Measurements from ENCODE around the gene TRAM2. TPM values are rescaled to one million over a fixed set of nuclear protein-coding genes. Genes with fewer than 3 reads are reported as not detected.

TRAM2 gene
- total and polyA plus RNA-seq, 2 donors (not counting 3 experiments of a cell fraction or from before 2014, with no cell fraction given) = 85.7 to 98.6 TPM

- Histone ChIP-seq H3K79me2 (ENCODE audit: control insufficient read depth, insufficient read depth, low read length) (peaks cover 43% of the 10 kb centered on the region), H3K27ac (ENCODE audit: insufficient read depth, low read depth, low read length) (peak overlapping the region; percentile 75), H3K4me2 (ENCODE audit: insufficient read depth, low read length) (peak overlapping the region; percentile 36), H3K4me1 (ENCODE audit: control insufficient read depth, extremely low read depth, insufficient read depth, low read length) (peaks cover 69% of the 10 kb centered on the region), H3K9me1 (replicated peaks; ENCODE audit: control insufficient read depth, extremely low read depth, insufficient read depth, low read length) (no peaks in the 10 kb centered on the region), H3K9me3 (replicated peaks; ENCODE audit: control insufficient read depth, insufficient read depth, low read length) (no peaks in the 10 kb centered on the region), H4K20me1 (replicated peaks; ENCODE audit: control insufficient read depth, extremely low read depth, insufficient read depth, low read length) (no peaks in the 10 kb centered on the region), H3K9ac (replicated peaks; ENCODE audit: extremely low read depth, insufficient read depth, low read length) (peak overlapping the region; percentile 40), H2AFZ (ENCODE audit: low read depth, low read length) (no peak overlapping the region), H3K27me3 (ENCODE audit: control insufficient read depth in 2 of 2, insufficient read depth in 2 of 2, low read length in 2 of 2) (no peaks in the 10 kb centered on the region), H3K4me3 (replicated peaks in 1 of 3; ENCODE audit: insufficient read depth in 1 of 3, low read depth in 1 of 3, low read length in 3 of 3) (no peak overlapping the region), H3K36me3 (ENCODE audit: control insufficient read depth in 2 of 2, extremely low read depth in 1 of 2, insufficient read depth in 2 of 2, low read length in 2 of 2) (no peaks in the 10 kb centered on the region)
- intact Hi-C loops (cut with micrococcal nuclease) (loop anchor here (1.0 kb wide), 9 partner anchors 10 to 106 kb away; partner anchors contain the start of gene EFHC1), dilution Hi-C loops (cut with MboI; ENCODE audit: extremely low pct_ligation_motif_present, low sequenced_read_pairs) (no loop called here)
- no peak for FAIRE-seq
- POLR2A ChIA-PET = interaction anchor here (1.4 to 2.3 kb wide), 3 partner anchors 10 to 46 kb away, joined by 4 to 7 read pairs (median 6); no protein-coding TSS in a partner anchor
- DNase-seq (ENCODE audit: low read depth, low spot score) = peak; percentile 87
- BruUV-seq (replicated peaks) = no TSS peak
- TF ChIP-seq CTCF (IDR thresholded peaks at IDR 0.05; ENCODE audit: extremely low read depth in 1 of 2, insufficient read depth in 1 of 2, low read depth in 1 of 2, low read length in 2 of 2) (no peak), FOS (IDR thresholded peaks at IDR 0.05; ENCODE audit: borderline replicate concordance, insufficient read depth, low read length) (peak; percentile 32), POLR2AphosphoS5 (IDR thresholded peaks at IDR 0.05; ENCODE audit: insufficient read depth, low read depth, low read length) (peak; percentile 93)
- CTCF ChIA-PET = interaction anchor here (0.6 to 3.4 kb wide), 19 partner anchors 9 to 140 kb away, joined by 3 to 27 read pairs (median 4); partner anchors contain the start of gene TRAM2
These were observed 54.7 kb downstream of the TRAM2 start for GRCh38 chr6:52522151-52522626.

GRCh38 chr6:52519618-52520017 lies 57.2 kb downstream of the TRAM2 start:
- intact Hi-C loops (cut with micrococcal nuclease) (loop anchor here (10.0 kb wide), 1 partner anchor 475 kb away; the partner anchor contains the start of gene GSTA4), dilution Hi-C loops (cut with MboI; ENCODE audit: extremely low pct_ligation_motif_present, low sequenced_read_pairs) (no loop called here)
- FAIRE-seq (no peak), DNase-seq (ENCODE audit: low read depth, low spot score) (peak; percentile 29)
- H3K27ac ChIP-seq (ENCODE audit: insufficient read depth, low read depth, low read length) = no peak overlapping the region
- H3K27me3 ChIP-seq (ENCODE audit: control insufficient read depth in 2 of 2, insufficient read depth in 2 of 2, low read length in 2 of 2) = no peaks in the 10 kb centered on the region
- no peak overlapping the region for H3K4me2 ChIP-seq (ENCODE audit: insufficient read depth, low read length)
- no peaks in the 10 kb centered on the region for H4K20me1 ChIP-seq (replicated peaks; ENCODE audit: control insufficient read depth, extremely low read depth, insufficient read depth, low read length)
- peaks cover 46% of the 10 kb centered on the region for H3K79me2 ChIP-seq (ENCODE audit: control insufficient read depth, insufficient read depth, low read length)
- peaks cover 74% of the 10 kb centered on the region for H3K4me1 ChIP-seq (ENCODE audit: control insufficient read depth, extremely low read depth, insufficient read depth, low read length)
- H2AFZ ChIP-seq (ENCODE audit: low read depth, low read length) = no peak overlapping the region
- ChIA-PET POLR2A (no interaction called here), CTCF (interaction anchor here (1.5 kb wide), 2 partner anchors 8 to 103 kb away, joined by 3 to 4 read pairs; no protein-coding TSS in a partner anchor)
- TF ChIP-seq EZH2 (IDR thresholded peaks at IDR 0.05; ENCODE audit: borderline replicate concordance, low read depth, low read length, severe bottlenecking) (no peak), POLR2A (IDR thresholded peaks at IDR 0.05; ENCODE audit: low read depth, low read length) (no peak), MYC (IDR thresholded peaks at IDR 0.05; ENCODE audit: low read depth, low read length) (no peak), CTCF (IDR thresholded peaks at IDR 0.05; ENCODE audit: extremely low read depth in 1 of 2, insufficient read depth in 1 of 2, low read depth in 1 of 2, low read length in 2 of 2) (no peak), FOS (IDR thresholded peaks at IDR 0.05; ENCODE audit: borderline replicate concordance, insufficient read depth, low read length) (peak; percentile 65), MAX (IDR thresholded peaks at IDR 0.05; ENCODE audit: insufficient read depth, insufficient read length) (no peak), POLR2AphosphoS5 (IDR thresholded peaks at IDR 0.05; ENCODE audit: insufficient read depth, low read depth, low read length) (no peak), JUN (IDR thresholded peaks at IDR 0.05; ENCODE audit: borderline replicate concordance, insufficient read depth, insufficient read length, low read depth) (peak; percentile 20), GATA2 (IDR thresholded peaks at IDR 0.05; ENCODE audit: insufficient read depth, insufficient read length, low read depth, low read length) (no peak)
- H3K4me3 ChIP-seq (replicated peaks in 1 of 3; ENCODE audit: insufficient read depth in 1 of 3, low read depth in 1 of 3, low read length in 3 of 3) = no peak overlapping the region
- no peaks in the 10 kb centered on the region for H3K9me1 ChIP-seq (replicated peaks; ENCODE audit: control insufficient read depth, extremely low read depth, insufficient read depth, low read length)
- no peak overlapping the region for H3K9ac ChIP-seq (replicated peaks; ENCODE audit: extremely low read depth, insufficient read depth, low read length)
- peaks cover 12% of the 10 kb centered on the region in 2 experiments for H3K36me3 ChIP-seq (ENCODE audit: control insufficient read depth in 2 of 2, extremely low read depth in 1 of 2, insufficient read depth in 2 of 2, low read length in 2 of 2)
- no peaks in the 10 kb centered on the region for H3K9me3 ChIP-seq (replicated peaks; ENCODE audit: control insufficient read depth, insufficient read depth, low read length)
- no TSS peak for BruUV-seq (replicated peaks)

Measured in endothelial cell of umbilical vein (primary cell).